ENCODE results near the gene BOK. TPM values are rescaled to one million over a fixed set of nuclear protein-coding genes. Genes with fewer than 3 reads are reported as not detected.

Gene BOK
- total RNA-seq, 1 experiment from 2014 or later: 33.9 TPM

DNA sequence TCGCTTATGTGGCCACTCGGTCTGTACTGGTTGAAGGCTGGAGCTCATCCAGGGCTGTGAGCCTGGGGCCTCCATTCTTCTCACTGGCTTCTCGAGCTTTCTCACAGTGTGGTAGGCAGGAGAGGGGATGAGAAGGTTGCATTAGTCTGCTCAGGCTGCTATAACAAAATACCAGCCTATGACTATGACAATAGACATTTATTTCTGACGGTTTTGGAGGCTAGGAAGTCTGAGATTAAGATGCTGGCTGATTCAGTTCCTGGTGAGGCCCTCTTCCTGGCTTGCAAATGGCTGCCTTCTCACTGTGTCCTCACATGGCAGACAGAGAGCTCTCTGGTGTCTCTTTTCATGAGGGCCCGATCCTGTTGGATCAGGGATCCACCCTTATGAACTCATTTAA lies 44.0 kb upstream of the BOK start:
- no peak overlapping the region for H2BK5ac ChIP-seq (ENCODE audit: insufficient read length, low read length)
- H3K18ac ChIP-seq (ENCODE audit: insufficient read length, low read depth, low read length): no peak overlapping the region
- H3K23me2 ChIP-seq (ENCODE audit: insufficient read length, low read depth, low read length, poor library complexity, severe bottlenecking): no peaks in the 10 kb centered on the region
- H3K23ac ChIP-seq (ENCODE audit: insufficient read length, low read depth, low read length): no peak overlapping the region
- H4K91ac ChIP-seq (ENCODE audit: insufficient read length, low read depth, low read length): no peak overlapping the region
- Mint-ChIP-seq H3K4me1 (peaks cover 4 to 7% of the 10 kb centered on the region in 2 experiments), H3K36me3 (ENCODE audit: insufficient read depth in 1 of 3, low read depth in 3 of 3) (peaks cover 8 to 11% (median 9%) of the 10 kb centered on the region in 3 experiments; a peak in 5 of 7 replicates), H3K4me3 (no peak overlapping the region), H3K27ac (no peak overlapping the region), H3K9me3 (peaks cover 3 to 4% of the 10 kb centered on the region in 2 experiments; a peak in 3 of 5 replicates), H3K27me3 (ENCODE audit: low read depth) (peaks cover 8% of the 10 kb centered on the region)
- no peak overlapping the region for H2BK15ac ChIP-seq (ENCODE audit: low read depth, low read length)
- H3T11ph ChIP-seq (ENCODE audit: low read length): no peak overlapping the region
- no peak overlapping the region for H3K9ac ChIP-seq (ENCODE audit: extremely low read depth, insufficient read length, low read length)
- no peak overlapping the region for H4K5ac ChIP-seq (ENCODE audit: insufficient read length, low read depth, low read length)
- H3K9me3 ChIP-seq (ENCODE audit: control insufficient read depth, low read depth, low read length): no peaks in the 10 kb centered on the region
- no peak overlapping the region for H3K56ac ChIP-seq (ENCODE audit: insufficient read length, low read depth, low read length)
- DNase-seq: no peak
- no peaks in the 10 kb centered on the region for H3K27me3 ChIP-seq (ENCODE audit: insufficient read depth, low read length)
- H2BK120ac ChIP-seq (ENCODE audit: low read depth, low read length, poor library complexity, severe bottlenecking): no peak overlapping the region
- peaks cover 2% of the 10 kb centered on the region for H4K20me1 ChIP-seq (ENCODE audit: control insufficient read depth, insufficient read depth, insufficient read length)
- no peak overlapping the region for H3K14ac ChIP-seq (ENCODE audit: insufficient read depth, low read length)
- H4K8ac ChIP-seq (replicated peaks; ENCODE audit: insufficient read length, low read depth, low read length): no peak overlapping the region
- TF ChIP-seq, protein P1, sequence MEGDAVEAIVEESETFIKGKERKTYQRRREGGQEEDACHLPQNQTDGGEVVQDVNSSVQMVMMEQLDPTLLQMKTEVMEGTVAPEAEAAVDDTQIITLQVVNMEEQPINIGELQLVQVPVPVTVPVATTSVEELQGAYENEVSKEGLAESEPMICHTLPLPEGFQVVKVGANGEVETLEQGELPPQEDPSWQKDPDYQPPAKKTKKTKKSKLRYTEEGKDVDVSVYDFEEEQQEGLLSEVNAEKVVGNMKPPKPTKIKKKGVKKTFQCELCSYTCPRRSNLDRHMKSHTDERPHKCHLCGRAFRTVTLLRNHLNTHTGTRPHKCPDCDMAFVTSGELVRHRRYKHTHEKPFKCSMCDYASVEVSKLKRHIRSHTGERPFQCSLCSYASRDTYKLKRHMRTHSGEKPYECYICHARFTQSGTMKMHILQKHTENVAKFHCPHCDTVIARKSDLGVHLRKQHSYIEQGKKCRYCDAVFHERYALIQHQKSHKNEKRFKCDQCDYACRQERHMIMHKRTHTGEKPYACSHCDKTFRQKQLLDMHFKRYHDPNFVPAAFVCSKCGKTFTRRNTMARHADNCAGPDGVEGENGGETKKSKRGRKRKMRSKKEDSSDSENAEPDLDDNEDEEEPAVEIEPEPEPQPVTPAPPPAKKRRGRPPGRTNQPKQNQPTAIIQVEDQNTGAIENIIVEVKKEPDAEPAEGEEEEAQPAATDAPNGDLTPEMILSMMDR (conservative IDR thresholded peaks at IDR 0.05): no peak
- H2AFZ ChIP-seq (ENCODE audit: low read length): no peak overlapping the region
- no peak overlapping the region for H3K4ac ChIP-seq (ENCODE audit: low read depth, low read length)
- no peak overlapping the region for H2AK5ac ChIP-seq (ENCODE audit: insufficient read length, low read length)
- H2BK20ac ChIP-seq (ENCODE audit: low read depth, low read length, poor library complexity, severe bottlenecking): no peak overlapping the region
- H2BK12ac ChIP-seq (ENCODE audit: insufficient read length, low read depth, low read length): no peak overlapping the region
- H3K4me1 ChIP-seq (ENCODE audit: insufficient read depth, low read length): no peaks in the 10 kb centered on the region
- no peak overlapping the region for H3K4me2 ChIP-seq (ENCODE audit: insufficient read depth, insufficient read length, low read length)
- H3K79me1 ChIP-seq (ENCODE audit: insufficient read depth, low read depth, low read length, poor library complexity, severe bottlenecking): no peaks in the 10 kb centered on the region
- H3K27ac ChIP-seq (ENCODE audit: insufficient read length, low read depth, low read length): no peak overlapping the region
- H3K79me2 ChIP-seq (ENCODE audit: insufficient read depth, low read length): no peaks in the 10 kb centered on the region
- WGBS (ENCODE audit: extremely low coverage, insufficient read length, low lambda C conversion rate): no CpG with 5 or more reads among the region's 5 CpGs
